HG03575 (cell line): ENCODE results near the gene SPTAN1.

Experiments
- ATAC-seq: cut with Tn5 transposase; IDR thresholded peaks from one replicate; pipeline ENCODE4 v1.9.1; 2021; ENCODE audit not compliant: unreplicated experiment, insufficient number of reproducible peaks, low FRiP score; ENCODE audit errors: extremely low read depth

The SPTAN1 gene

GRCh38 chr9:128588581-128589233, 36.3 kb downstream of the SPTAN1 start:
- ATAC-seq = no peak

- ATAC-seq = no peak
Measured at GRCh38 chr9:128593039-128593438, 40.7 kb downstream of the SPTAN1 start.

- ATAC-seq = no peak
Measured at GRCh38 chr9:128593856-128594255, 41.5 kb downstream of the SPTAN1 start.

GRCh38 chr9:128595471-128595870, 43.1 kb downstream of the SPTAN1 start:
- ATAC-seq = no peak

GRCh38 chr9:128600099-128600498, 47.7 kb downstream of the SPTAN1 start:
- ATAC-seq = no peak

DNA sequence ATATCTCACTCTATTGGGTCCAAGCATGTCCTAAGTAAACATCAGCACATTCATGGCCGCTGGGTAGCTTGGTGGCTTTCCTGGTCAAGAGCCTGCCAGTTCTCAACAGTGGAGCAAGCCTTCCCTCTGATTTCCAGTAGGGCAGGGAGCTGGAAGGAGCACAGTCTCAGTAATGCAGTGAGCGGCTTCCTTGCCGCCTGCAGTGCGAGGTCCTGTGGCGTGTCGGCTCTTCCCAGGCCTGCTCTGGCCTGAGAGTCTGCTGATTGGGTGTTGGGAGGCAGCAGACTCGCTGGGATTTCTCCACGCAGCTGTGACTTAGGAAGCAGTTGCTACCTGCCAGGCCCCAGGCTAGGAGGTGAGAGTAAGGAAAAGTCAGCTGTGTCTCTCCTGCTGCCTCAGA, 51.3 kb downstream of the SPTAN1 start:
- no peak for ATAC-seq

- no peak for ATAC-seq
Measured at GRCh38 chr9:128607642-128608350, 55.4 kb downstream of the SPTAN1 start.

GRCh38 chr9:128610897-128611296, 58.5 kb downstream of the SPTAN1 start:
- ATAC-seq = no peak

DNA sequence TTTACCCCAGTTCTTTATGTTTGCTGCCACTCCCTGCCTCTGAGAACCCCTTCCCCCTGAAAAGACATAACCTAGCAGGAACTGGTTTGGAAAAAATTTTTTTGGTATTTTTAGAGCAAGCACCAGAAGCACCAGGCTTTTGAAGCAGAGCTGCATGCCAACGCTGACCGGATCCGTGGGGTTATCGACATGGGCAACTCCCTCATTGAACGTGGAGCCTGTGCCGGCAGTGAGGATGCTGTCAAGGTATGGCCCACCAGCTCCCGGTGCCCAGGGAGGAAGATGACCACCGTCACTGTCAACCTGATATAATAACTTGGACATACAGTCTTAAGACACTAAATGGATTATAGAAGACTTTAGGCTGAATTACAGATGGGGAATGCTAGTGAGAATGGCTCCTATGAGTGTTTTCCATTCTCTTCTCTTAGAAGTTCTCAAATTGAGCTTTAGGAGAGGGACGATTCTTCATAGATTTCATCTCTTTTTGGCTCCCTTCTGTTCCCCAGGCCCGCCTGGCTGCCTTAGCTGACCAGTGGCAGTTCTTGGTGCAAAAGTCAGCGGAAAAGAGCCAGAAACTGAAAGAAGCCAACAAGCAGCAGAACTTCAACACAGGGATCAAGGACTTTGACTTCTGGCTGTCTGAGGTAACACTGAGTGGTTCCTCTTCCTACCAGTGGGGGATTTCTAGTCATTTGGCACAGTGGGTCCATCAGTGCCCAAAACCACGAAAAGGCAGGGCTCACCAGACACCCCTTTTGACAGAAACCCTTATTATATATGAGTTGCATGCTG, 59.4 kb downstream of the SPTAN1 start:
- ATAC-seq = no peak

DNA sequence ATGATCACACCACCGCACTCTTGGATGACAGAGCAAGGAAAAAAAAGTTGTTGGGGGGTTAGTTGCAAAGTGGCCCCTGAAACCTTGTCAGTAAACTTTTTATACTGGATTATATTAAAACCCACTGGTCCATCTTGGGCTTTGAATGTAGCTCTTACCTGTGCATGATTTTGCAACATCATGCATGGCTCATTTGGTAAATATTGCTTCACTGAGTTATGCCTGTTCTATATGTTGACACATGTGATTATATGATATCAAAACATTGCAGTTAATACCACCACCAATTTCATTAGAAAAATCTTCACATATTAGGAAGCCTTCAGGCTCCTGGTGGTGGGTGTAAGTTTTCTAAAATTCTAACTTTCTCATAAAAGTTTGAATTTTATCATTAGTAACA, 62.3 kb downstream of the SPTAN1 start:
- ATAC-seq = no peak

DNA sequence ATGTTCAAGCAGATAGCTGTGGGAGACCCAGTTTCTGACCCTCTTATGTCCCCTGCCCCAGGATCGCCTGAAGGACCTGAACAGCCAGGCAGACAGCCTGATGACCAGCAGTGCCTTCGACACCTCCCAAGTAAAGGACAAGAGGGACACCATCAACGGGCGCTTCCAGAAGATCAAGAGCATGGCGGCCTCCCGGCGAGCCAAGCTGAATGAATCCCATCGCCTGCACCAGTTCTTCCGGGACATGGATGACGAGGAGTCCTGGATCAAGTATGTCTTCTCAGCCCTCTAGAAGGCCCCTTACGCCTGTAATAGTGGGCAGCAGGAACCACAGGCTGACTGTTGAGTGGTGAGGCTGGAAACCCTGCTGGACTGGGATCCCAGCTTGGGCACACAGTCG, 63.2 kb downstream of the SPTAN1 start:
- no peak for ATAC-seq

GRCh38 chr9:128617943-128618342, 65.6 kb downstream of the SPTAN1 start:
- no peak for ATAC-seq

DNA sequence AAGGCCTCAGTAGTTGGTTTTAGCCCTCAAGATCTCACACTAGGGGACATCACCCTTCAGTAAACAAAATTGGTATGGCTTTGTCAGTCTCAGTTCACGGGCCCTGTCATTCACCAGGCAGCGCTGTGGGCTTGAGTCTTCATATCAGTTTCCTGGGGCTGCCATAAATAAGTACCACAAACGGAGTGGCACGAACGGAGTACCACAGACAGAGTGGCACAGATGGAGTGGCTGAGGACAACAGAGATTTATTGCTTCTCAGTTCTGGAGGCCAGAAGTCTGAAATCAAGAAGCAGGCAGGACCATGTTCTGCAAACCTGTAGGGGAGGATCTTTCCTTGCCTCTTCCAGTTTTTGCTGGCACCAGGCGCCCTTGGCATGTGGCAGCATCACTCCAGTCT, 66.7 kb downstream of the SPTAN1 start:
- ATAC-seq = no peak

DNA sequence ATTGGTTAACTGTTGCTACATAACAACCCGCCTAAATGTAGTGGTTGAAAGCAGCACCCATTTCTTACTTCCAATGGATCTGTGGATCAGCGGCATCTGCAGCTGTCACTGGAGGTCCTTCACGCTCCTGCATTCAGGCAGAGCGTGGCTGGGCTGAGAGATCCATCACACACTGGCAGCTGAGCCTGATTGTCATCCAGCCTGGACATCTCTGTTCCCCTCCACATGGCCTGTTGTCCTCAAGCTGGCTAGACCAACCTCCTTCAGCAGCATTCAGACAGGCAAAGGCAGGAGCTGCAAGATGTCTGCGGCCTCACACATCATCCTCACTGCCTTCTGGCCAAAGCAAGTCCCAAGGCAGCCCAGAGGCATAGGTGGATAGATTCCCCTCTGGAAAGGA, 67.4 kb downstream of the SPTAN1 start:
- no peak for ATAC-seq

GRCh38 chr9:128621730-128622455, 69.5 kb downstream of the SPTAN1 start:
- no peak for ATAC-seq

DNA sequence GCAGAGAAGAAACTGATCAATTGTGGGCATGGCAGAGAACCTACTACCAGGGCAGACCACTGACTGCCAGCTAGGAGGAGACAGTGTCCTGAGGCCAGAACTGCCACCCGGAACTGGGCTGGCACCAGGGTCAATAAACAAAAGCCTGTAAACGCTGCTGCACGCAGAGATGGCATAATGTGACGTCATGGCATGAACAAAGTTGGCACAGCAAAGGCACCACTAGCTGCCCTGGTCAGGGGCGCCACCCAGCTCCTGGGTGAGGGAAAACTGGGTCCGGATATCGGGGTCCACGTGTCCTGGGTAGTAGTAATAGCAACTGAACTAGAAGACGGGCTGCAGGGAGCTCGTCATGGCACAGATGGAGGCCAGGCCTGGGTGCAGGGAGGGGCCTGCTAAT, 72.2 kb downstream of the SPTAN1 start:
- ATAC-seq = no peak

DNA sequence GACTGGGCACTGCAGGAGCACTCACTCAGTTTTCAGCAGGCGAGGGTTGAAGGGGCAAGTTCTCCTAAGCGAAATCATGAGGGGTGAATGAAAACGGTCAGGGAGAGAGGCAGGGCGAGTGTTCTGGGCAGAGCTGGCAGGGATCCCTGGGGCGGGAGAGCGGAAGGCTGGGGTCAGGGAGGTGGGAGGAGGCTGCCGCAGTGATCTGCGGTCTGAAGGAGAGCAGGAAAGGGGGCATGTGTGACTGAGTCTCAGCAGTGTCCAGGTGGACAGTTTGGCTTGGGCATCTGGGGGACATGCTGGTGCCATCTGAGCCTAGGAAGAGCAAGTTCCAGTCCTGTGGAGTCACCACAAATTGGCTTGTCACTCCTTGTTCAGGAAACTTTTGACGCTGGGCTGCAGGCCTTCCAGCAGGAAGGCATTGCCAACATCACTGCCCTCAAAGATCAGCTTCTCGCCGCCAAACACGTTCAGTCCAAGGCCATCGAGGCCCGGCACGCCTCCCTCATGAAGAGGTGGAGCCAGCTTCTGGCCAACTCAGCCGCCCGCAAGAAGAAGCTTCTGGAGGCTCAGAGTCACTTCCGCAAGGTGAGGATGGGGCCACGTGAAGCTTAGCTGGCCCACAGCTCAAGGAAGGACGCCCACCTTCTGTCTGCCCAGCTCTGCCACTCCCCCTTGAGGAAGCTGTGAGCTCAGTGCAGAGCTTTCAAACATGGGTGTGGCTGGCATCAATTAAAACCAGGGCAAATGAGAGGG, 73.2 kb downstream of the SPTAN1 start:
- no peak for ATAC-seq

DNA sequence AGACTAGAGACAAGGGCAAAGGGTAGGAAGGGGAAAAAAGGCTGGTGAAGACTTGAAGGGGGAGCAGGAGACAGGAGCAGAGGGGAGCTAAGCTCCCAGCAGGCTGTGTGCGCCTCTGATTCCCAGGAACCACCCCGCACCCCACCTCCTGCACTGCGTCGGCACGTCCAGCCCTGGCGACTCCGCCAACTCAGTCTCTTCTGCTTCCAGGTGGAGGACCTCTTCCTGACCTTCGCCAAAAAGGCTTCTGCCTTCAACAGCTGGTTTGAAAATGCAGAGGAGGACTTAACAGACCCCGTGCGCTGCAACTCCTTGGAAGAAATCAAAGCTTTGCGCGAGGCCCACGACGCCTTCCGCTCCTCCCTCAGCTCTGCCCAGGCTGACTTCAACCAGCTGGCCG, 73.8 kb downstream of the SPTAN1 start:
- ATAC-seq = no peak
